GM23338 (cell line): ENCODE data around the gene UNC13D.

Experiments
- CREB1 ChIP-seq: fragments of 250-450 bp; sonication (Bioruptor Pico); IDR thresholded peaks from 2 replicates; pipeline ENCODE4 v1.5.0; 2020; ENCODE audit warnings: low read depth, mild to moderate bottlenecking, moderate library complexity
- ETS1 ChIP-seq: IDR thresholded peaks from 2 replicates; pipeline ENCODE4 v1.6.1; 2016; ENCODE audit warnings: antibody characterized with exemption
- EZH2 ChIP-seq: fragments of 200-600 bp; sonication (generic); IDR thresholded peaks from one replicate; pipeline ENCODE4 v1.8.0; 2017; ENCODE audit warnings: antibody characterized with exemption, mild to moderate bottlenecking, low read depth; ENCODE audit not compliant: unreplicated experiment
- EZH2phosphoT487 ChIP-seq: fragments of 200-600 bp; sonication (generic); IDR thresholded peaks from one replicate; pipeline ENCODE4 v1.8.1; 2018; ENCODE audit warnings: antibody characterized with exemption; ENCODE audit not compliant: unreplicated experiment
- JUNB ChIP-seq: IDR thresholded peaks from one replicate; pipeline ENCODE4 v1.6.1; 2016; ENCODE audit warnings: antibody characterized with exemption; ENCODE audit not compliant: unreplicated experiment
- NANOG ChIP-seq: IDR thresholded peaks from 2 replicates; pipeline ENCODE4 v1.6.1; 2016; ENCODE audit warnings: antibody characterized with exemption, borderline replicate concordance
- POLR2AphosphoS5 ChIP-seq: IDR thresholded peaks from 2 replicates; pipeline ENCODE4 v1.6.1; 2016; ENCODE audit warnings: antibody characterized with exemption, low read depth
- STAT1 ChIP-seq: IDR thresholded peaks from one replicate; pipeline ENCODE4 v1.6.1; 2016; ENCODE audit warnings: antibody characterized with exemption; ENCODE audit not compliant: unreplicated experiment
- ZNF114 ChIP-seq: fragments of 250-450 bp; sonication (Bioruptor Pico); IDR thresholded peaks from 2 replicates; pipeline ENCODE4 v1.5.0; 2020; ENCODE audit warnings: mild to moderate bottlenecking, moderate library complexity
- ZNF331 ChIP-seq: fragments of 250-450 bp; sonication (Bioruptor Pico); IDR thresholded peaks from 2 replicates; pipeline ENCODE4 v1.5.0; 2020; ENCODE audit warnings: low read depth, mild to moderate bottlenecking, moderate library complexity
- TF ChIP-seq, protein P1 (sequence below), 2 experiments: fragments of 200-600 bp in 1 of 2; sonication (generic) in 1 of 2; conservative IDR thresholded peaks; 2 replicates each; pipeline versions ENCODE4 v1.5.1 to v1.6.1; 2016 to 2017; ENCODE audit warnings: antibody characterized with exemption in 2 of 2, low read depth in 2 of 2, mild to moderate bottlenecking in 2 of 2, moderate library complexity in 1 of 2
- TF ChIP-seq, protein P2 (sequence below): IDR thresholded peaks from one replicate; pipeline ENCODE4 v1.6.1; 2018; ENCODE audit warnings: antibody characterized with exemption; ENCODE audit not compliant: unreplicated experiment

GRCh38 chr17:75824050-75824552, 20.1 kb downstream of the UNC13D start:
- TF ChIP-seq POLR2AphosphoS5, result no peak
- TF ChIP-seq, protein P1, sequence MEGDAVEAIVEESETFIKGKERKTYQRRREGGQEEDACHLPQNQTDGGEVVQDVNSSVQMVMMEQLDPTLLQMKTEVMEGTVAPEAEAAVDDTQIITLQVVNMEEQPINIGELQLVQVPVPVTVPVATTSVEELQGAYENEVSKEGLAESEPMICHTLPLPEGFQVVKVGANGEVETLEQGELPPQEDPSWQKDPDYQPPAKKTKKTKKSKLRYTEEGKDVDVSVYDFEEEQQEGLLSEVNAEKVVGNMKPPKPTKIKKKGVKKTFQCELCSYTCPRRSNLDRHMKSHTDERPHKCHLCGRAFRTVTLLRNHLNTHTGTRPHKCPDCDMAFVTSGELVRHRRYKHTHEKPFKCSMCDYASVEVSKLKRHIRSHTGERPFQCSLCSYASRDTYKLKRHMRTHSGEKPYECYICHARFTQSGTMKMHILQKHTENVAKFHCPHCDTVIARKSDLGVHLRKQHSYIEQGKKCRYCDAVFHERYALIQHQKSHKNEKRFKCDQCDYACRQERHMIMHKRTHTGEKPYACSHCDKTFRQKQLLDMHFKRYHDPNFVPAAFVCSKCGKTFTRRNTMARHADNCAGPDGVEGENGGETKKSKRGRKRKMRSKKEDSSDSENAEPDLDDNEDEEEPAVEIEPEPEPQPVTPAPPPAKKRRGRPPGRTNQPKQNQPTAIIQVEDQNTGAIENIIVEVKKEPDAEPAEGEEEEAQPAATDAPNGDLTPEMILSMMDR (conservative IDR thresholded peaks at IDR 0.05; ENCODE audit: low read depth in 2 of 2), result no peak
- TF ChIP-seq EZH2, result no peak
- TF ChIP-seq JUNB, result no peak
- no peak for TF ChIP-seq ETS1
- TF ChIP-seq, protein P2, sequence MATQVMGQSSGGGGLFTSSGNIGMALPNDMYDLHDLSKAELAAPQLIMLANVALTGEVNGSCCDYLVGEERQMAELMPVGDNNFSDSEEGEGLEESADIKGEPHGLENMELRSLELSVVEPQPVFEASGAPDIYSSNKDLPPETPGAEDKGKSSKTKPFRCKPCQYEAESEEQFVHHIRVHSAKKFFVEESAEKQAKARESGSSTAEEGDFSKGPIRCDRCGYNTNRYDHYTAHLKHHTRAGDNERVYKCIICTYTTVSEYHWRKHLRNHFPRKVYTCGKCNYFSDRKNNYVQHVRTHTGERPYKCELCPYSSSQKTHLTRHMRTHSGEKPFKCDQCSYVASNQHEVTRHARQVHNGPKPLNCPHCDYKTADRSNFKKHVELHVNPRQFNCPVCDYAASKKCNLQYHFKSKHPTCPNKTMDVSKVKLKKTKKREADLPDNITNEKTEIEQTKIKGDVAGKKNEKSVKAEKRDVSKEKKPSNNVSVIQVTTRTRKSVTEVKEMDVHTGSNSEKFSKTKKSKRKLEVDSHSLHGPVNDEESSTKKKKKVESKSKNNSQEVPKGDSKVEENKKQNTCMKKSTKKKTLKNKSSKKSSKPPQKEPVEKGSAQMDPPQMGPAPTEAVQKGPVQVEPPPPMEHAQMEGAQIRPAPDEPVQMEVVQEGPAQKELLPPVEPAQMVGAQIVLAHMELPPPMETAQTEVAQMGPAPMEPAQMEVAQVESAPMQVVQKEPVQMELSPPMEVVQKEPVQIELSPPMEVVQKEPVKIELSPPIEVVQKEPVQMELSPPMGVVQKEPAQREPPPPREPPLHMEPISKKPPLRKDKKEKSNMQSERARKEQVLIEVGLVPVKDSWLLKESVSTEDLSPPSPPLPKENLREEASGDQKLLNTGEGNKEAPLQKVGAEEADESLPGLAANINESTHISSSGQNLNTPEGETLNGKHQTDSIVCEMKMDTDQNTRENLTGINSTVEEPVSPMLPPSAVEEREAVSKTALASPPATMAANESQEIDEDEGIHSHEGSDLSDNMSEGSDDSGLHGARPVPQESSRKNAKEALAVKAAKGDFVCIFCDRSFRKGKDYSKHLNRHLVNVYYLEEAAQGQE, result no peak
- TF ChIP-seq EZH2phosphoT487, result no peak
- TF ChIP-seq CREB1, result no peak
- no peak for TF ChIP-seq NANOG
- TF ChIP-seq STAT1, result no peak
- TF ChIP-seq ZNF331 (CRISPR knock-in tag), result no peak
- TF ChIP-seq ZNF114, result no peak
